ENCODE data around the gene CSNK1G3. TPM values are rescaled to one million over a fixed set of nuclear protein-coding genes. Genes with fewer than 3 reads are reported as not detected.

The CSNK1G3 gene
- total RNA-seq, 4 donors from 2014 or later: 17.4 to 82.6 (median 42.5) TPM

GRCh38 chr5:123554601-123555000 lies 42.6 kb downstream of the CSNK1G3 start:
- intact Hi-C loops (cut with DNase I): no loop called here
- no peaks in the 10 kb centered on the region for H3K4me1 ChIP-seq
- H3K36me3 ChIP-seq: peaks cover 0 to 17% (median 0%) of the 10 kb centered on the region in 3 donors
- no peaks in the 10 kb centered on the region for H3K27me3 ChIP-seq
- no peak for DNase-seq
- no peak overlapping the region for H3K27ac ChIP-seq
- no peaks in the 10 kb centered on the region for H3K9me3 ChIP-seq
- H3K4me3 ChIP-seq: no peak overlapping the region
- no peak for TF ChIP-seq CTCF (IDR thresholded peaks at IDR 0.05)
- no peak for TF ChIP-seq POLR2A (IDR thresholded peaks at IDR 0.05)
- 62 to 78% methylated on average over 4 of the region's 4 CpGs for WGBS, 2 donors

- H3K36me3 ChIP-seq: peaks cover 0 to 18% (median 0%) of the 10 kb centered on the region in 3 donors
- 92 to 96% methylated on average over 3 of the region's 3 CpGs for WGBS, 2 donors
Measured at GRCh38 chr5:123557907-123558306, 45.9 kb downstream of the CSNK1G3 start.

GRCh38 chr5:123558762-123559433 lies 46.9 kb downstream of the CSNK1G3 start:
- no peak overlapping the region for H3K27ac ChIP-seq
- H3K4me1 ChIP-seq: no peaks in the 10 kb centered on the region
- H3K36me3 ChIP-seq: peaks cover 0 to 18% (median 0%) of the 10 kb centered on the region in 3 donors
- no peaks in the 10 kb centered on the region for H3K9me3 ChIP-seq
- intact Hi-C loops (cut with DNase I): no loop called here
- H3K4me3 ChIP-seq: no peak overlapping the region
- no peak for DNase-seq
- TF ChIP-seq CTCF (IDR thresholded peaks at IDR 0.05) (no peak), POLR2A (IDR thresholded peaks at IDR 0.05) (no peak)
- no peaks in the 10 kb centered on the region for H3K27me3 ChIP-seq
- WGBS, 2 donors: 80 to 85% methylated on average over 5 of the region's 5 CpGs

More at GRCh38 chr5:123557907-123558306, 45.9 kb downstream of the CSNK1G3 start:
- Histone ChIP-seq H3K4me3 (no peak overlapping the region), H3K27me3 (no peaks in the 10 kb centered on the region), H3K27ac (no peak overlapping the region), H3K9me3 (no peaks in the 10 kb centered on the region), H3K4me1 (no peaks in the 10 kb centered on the region)
- DNase-seq: no peak
- TF ChIP-seq CTCF (IDR thresholded peaks at IDR 0.05) (no peak), POLR2A (IDR thresholded peaks at IDR 0.05) (no peak)
- intact Hi-C loops (cut with DNase I): no loop called here

- Histone ChIP-seq H3K4me1 (no peaks in the 10 kb centered on the region), H3K9me3 (no peaks in the 10 kb centered on the region), H3K27ac (no peak overlapping the region), H3K4me3 (no peak overlapping the region), H3K36me3 (peaks cover 0 to 18% (median 0%) of the 10 kb centered on the region in 3 donors), H3K27me3 (no peaks in the 10 kb centered on the region)
- intact Hi-C loops (cut with DNase I): no loop called here
- DNase-seq: no peak
- TF ChIP-seq POLR2A (IDR thresholded peaks at IDR 0.05): no peak
- TF ChIP-seq CTCF (IDR thresholded peaks at IDR 0.05): no peak
- WGBS, 2 donors: 83 to 96% methylated on average over 1 of the region's 1 CpG
Measured at GRCh38 chr5:123559434-123559775, 47.4 kb downstream of the CSNK1G3 start.

- H3K27ac ChIP-seq: no peak overlapping the region
- 80 to 100% methylated on average over 1 of the region's 1 CpG for WGBS, 2 donors
- no peaks in the 10 kb centered on the region for H3K9me3 ChIP-seq
- intact Hi-C loops (cut with DNase I): no loop called here
- H3K4me3 ChIP-seq: no peak overlapping the region
- no peak for DNase-seq
- no peaks in the 10 kb centered on the region for H3K4me1 ChIP-seq
- TF ChIP-seq CTCF (IDR thresholded peaks at IDR 0.05): no peak
- TF ChIP-seq POLR2A (IDR thresholded peaks at IDR 0.05): no peak
- no peaks in the 10 kb centered on the region for H3K27me3 ChIP-seq
- peaks cover 0 to 18% (median 0%) of the 10 kb centered on the region in 3 donors for H3K36me3 ChIP-seq
Measured at GRCh38 chr5:123561230-123561629, 49.3 kb downstream of the CSNK1G3 start.
